GM12872 (cell line): ENCODE measurements around the gene FCGBP.

Source experiments
- CTCF ChIP-seq: IDR thresholded peaks from 3 replicates; pipeline ENCODE4 v1.5.1; 2011; ENCODE audit warnings: low read depth, mild to moderate bottlenecking, low read length, moderate library complexity; ENCODE audit not compliant: insufficient read depth

FCGBP gene

GRCh38 chr19:39941615-39942365, 7.4 kb upstream of the FCGBP start:
- no peak for TF ChIP-seq CTCF

GRCh38 chr19:39941151-39941550, 6.7 kb upstream of the FCGBP start:
- TF ChIP-seq CTCF, result no peak

- no peak for TF ChIP-seq CTCF
Measured at GRCh38 chr19:39940221-39940833, 5.9 kb upstream of the FCGBP start.

GRCh38 chr19:39939556-39939955, 5.1 kb upstream of the FCGBP start:
- no peak for TF ChIP-seq CTCF

- no peak for TF ChIP-seq CTCF
Measured at GRCh38 chr19:39937787-39938186, 3.4 kb upstream of the FCGBP start.

- TF ChIP-seq CTCF, result no peak
Measured at GRCh38 chr19:39937094-39937720, 2.8 kb upstream of the FCGBP start.

- TF ChIP-seq CTCF, result no peak
Measured at GRCh38 chr19:39936622-39937021, 2.2 kb upstream of the FCGBP start.
